ENCODE measurements around the gene EXOC6B.

Gene EXOC6B

GRCh38 chr2:72431737-72432136, 394.1 kb downstream of the EXOC6B start:
- H3K9me3 ChIP-seq (ENCODE audit: insufficient read depth, low read depth, low read length) = no peaks in the 10 kb centered on the region
- TF ChIP-seq EZH2phosphoT487 (IDR thresholded peaks at IDR 0.05; ENCODE audit: borderline replicate concordance) = no peak
- no peak for TF ChIP-seq CTCF (conservative IDR thresholded peaks at IDR 0.05; ENCODE audit: low read length)
- H3K4me1 ChIP-seq (ENCODE audit: insufficient read depth, low read length, poor library complexity, severe bottlenecking) = no peaks in the 10 kb centered on the region
- H3K79me2 ChIP-seq (ENCODE audit: insufficient read depth, low read length) = no peaks in the 10 kb centered on the region
- no peak overlapping the region for H3K4me2 ChIP-seq (ENCODE audit: low read depth, low read length, poor library complexity, severe bottlenecking)
- H3K4me3 ChIP-seq (ENCODE audit: low read length, poor library complexity, severe bottlenecking) = no peak overlapping the region
- no peaks in the 10 kb centered on the region for H3F3A ChIP-seq (ENCODE audit: low read depth)
- H3K27me3 ChIP-seq (ENCODE audit: insufficient read depth, low read length, poor library complexity, severe bottlenecking) = no peaks in the 10 kb centered on the region
- no peaks in the 10 kb centered on the region for H4K20me1 ChIP-seq (ENCODE audit: insufficient read depth, low read length, poor library complexity, severe bottlenecking)
- no peak overlapping the region for H2AFZ ChIP-seq (ENCODE audit: low read length)
- H3K9ac ChIP-seq (ENCODE audit: low read depth, low read length, poor library complexity, severe bottlenecking) = no peak overlapping the region
- no peaks in the 10 kb centered on the region for H3K9me2 ChIP-seq (replicated peaks; ENCODE audit: low read depth, low read length)
- H3K36me3 ChIP-seq (ENCODE audit: insufficient read depth, low read length) = no peaks in the 10 kb centered on the region

GRCh38 chr2:72427022-72427861, 398.6 kb downstream of the EXOC6B start:
- TF ChIP-seq EZH2phosphoT487 (IDR thresholded peaks at IDR 0.05; ENCODE audit: borderline replicate concordance) = no peak
- no peak for TF ChIP-seq CTCF (conservative IDR thresholded peaks at IDR 0.05; ENCODE audit: low read length)
- no peaks in the 10 kb centered on the region for H3K9me3 ChIP-seq (ENCODE audit: insufficient read depth, low read depth, low read length)
- H3K4me1 ChIP-seq (ENCODE audit: insufficient read depth, low read length, poor library complexity, severe bottlenecking) = no peaks in the 10 kb centered on the region
- no peaks in the 10 kb centered on the region; the same call in 1 of the 2 replicates for H3K9me2 ChIP-seq (replicated peaks; ENCODE audit: low read depth, low read length)
- no peaks in the 10 kb centered on the region for H3F3A ChIP-seq (ENCODE audit: low read depth)
- no peaks in the 10 kb centered on the region for H4K20me1 ChIP-seq (ENCODE audit: insufficient read depth, low read length, poor library complexity, severe bottlenecking)
- no peak overlapping the region for H3K4me2 ChIP-seq (ENCODE audit: low read depth, low read length, poor library complexity, severe bottlenecking)
- no peaks in the 10 kb centered on the region for H3K79me2 ChIP-seq (ENCODE audit: insufficient read depth, low read length)
- no peaks in the 10 kb centered on the region for H3K36me3 ChIP-seq (ENCODE audit: insufficient read depth, low read length)
- no peak overlapping the region for H3K9ac ChIP-seq (ENCODE audit: low read depth, low read length, poor library complexity, severe bottlenecking)
- H3K4me3 ChIP-seq (ENCODE audit: low read length, poor library complexity, severe bottlenecking) = no peak overlapping the region
- H2AFZ ChIP-seq (ENCODE audit: low read length) = no peak overlapping the region
- H3K27me3 ChIP-seq (ENCODE audit: insufficient read depth, low read length, poor library complexity, severe bottlenecking) = no peaks in the 10 kb centered on the region

DNA sequence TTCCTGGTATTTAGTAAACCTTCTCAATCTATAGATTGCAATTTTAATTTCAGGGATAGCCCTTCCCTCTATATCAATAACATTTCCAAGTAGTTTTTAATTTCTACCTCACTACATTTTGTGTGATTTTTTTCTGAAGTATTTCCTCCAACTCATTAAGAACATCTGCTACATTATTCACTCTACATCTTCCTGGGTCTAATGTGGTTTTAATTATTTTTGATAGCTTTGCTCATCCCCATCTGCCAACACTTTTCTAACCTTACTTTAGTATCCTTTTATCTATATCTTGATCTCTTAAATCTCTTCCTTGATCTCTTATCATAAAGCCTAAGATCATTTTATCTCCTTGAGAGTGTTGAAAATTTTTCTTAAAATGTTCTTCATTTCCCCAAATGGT, 399.8 kb downstream of the EXOC6B start:
- H2AFZ ChIP-seq (ENCODE audit: low read length) = no peak overlapping the region
- H3K9ac ChIP-seq (ENCODE audit: low read depth, low read length, poor library complexity, severe bottlenecking) = no peak overlapping the region
- no peaks in the 10 kb centered on the region for H3K9me3 ChIP-seq (ENCODE audit: insufficient read depth, low read depth, low read length)
- no peaks in the 10 kb centered on the region for H3K79me2 ChIP-seq (ENCODE audit: insufficient read depth, low read length)
- H3K4me1 ChIP-seq (ENCODE audit: insufficient read depth, low read length, poor library complexity, severe bottlenecking) = no peaks in the 10 kb centered on the region
- H3K9me2 ChIP-seq (replicated peaks; ENCODE audit: low read depth, low read length) = no peaks in the 10 kb centered on the region; the same call in 1 of the 2 replicates
- no peaks in the 10 kb centered on the region for H4K20me1 ChIP-seq (ENCODE audit: insufficient read depth, low read length, poor library complexity, severe bottlenecking)
- no peaks in the 10 kb centered on the region for H3F3A ChIP-seq (ENCODE audit: low read depth)
- H3K27me3 ChIP-seq (ENCODE audit: insufficient read depth, low read length, poor library complexity, severe bottlenecking) = no peaks in the 10 kb centered on the region
- H3K4me3 ChIP-seq (ENCODE audit: low read length, poor library complexity, severe bottlenecking) = no peak overlapping the region
- TF ChIP-seq CTCF (conservative IDR thresholded peaks at IDR 0.05; ENCODE audit: low read length) (no peak), EZH2phosphoT487 (IDR thresholded peaks at IDR 0.05; ENCODE audit: borderline replicate concordance) (no peak)
- no peak overlapping the region for H3K4me2 ChIP-seq (ENCODE audit: low read depth, low read length, poor library complexity, severe bottlenecking)
- no peaks in the 10 kb centered on the region for H3K36me3 ChIP-seq (ENCODE audit: insufficient read depth, low read length)
